G401.6 (cell line): ENCODE results near the gene EPHB3.
A peak's percentile ranks its signal among the peaks of the same experiment; 100 is the strongest.

Source experiments
- FAIRE-seq: peaks from 2 replicates; lab custom pipeline; 2012; peaks lifted over from hg19 to GRCh38; lab: Jason Lieb, UNC

EPHB3 gene

DNA sequence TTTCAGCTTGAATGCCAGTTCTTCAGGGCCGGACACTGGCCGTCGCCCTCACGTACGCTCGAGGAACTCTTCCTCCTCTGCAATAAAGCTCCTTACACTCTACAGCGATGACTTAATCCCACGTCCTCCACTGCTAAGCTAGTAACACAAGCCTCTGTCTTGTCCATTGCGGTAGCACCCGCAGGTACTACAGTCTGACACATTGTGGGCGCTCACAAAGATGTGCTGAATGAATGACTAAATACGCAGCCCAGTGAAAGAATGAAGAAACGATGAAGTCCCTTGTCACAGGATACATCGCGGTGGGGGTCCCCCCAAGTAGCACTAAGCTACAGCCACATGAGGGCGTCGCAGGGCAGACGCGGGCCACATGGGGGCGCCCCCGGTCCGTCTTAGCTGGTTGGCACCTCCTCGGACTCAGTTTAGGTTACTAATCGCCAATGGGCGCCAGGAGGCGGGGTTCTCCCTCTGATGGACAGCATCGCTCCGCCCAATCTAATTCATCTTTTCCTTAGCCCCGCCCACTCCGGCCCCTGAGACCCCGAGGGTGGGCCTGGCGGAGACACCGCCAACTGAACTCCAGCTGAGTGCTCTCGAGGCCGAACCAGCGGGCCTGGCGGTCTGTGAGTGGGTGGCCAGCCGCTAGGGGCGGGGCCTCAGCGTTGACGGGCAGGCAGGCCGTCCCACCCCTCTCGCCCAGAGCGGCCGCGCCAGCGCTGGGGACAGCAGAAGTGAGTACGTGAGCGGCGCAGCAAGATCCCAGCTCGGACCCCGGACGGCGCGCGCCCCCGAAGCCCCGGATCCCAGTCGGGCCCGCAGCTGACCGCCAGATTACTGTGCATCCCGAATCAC, at the start of gene EPHB3:
TSS of gene EPHB3 (plus strand) at position 725 of the 852 bp plus-strand sequence. CDS start 451 bp downstream, outside the sequence.
- peak; percentile 99 for FAIRE-seq

GRCh38 chr3:184512621-184513020, 49.0 kb upstream of the EPHB3 start:
- no peak for FAIRE-seq

DNA sequence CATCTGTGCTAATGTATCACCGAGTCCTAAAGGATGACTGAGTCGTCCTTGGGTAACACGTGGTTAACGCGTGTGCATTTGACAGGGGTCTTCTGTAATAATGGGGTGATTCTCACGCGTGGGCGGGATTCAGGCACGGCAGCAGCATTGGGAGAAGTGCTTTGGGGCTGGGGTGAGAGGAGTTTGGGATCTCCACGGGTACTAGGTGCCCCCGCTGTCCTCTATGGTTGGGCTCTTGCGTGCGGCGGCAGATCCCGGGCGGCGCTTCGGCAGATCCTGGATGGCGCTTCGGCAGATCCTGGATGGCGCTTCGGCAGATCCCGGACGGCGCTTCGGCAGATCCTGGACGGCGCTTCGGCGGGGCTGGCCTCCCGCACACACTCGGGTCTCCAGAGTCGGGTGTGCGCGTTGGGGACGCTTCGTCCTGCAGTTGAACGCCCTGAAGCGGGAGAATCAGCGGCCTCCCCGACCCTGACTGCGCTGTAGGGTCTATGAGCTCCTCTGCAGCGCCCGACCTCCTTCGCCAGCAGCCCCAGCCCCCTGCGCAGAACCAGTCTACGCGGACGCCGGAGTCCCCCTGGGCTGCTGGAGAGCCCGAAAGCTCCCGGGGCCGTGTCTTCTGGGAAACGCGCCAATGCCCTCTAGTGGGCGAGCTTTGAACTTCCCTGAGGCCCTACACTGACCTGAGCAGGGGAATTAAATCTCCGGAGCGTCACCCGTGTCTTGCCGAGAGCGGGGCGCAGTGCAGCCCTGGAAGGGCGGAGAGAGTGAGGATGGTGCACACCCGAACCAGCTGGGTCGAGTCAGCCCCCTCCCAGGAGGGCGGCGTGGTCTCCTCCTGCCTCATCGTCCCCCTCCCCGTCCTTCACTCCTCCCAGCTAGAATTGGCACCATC, 48.1 kb upstream of the EPHB3 start:
- FAIRE-seq: no peak

DNA sequence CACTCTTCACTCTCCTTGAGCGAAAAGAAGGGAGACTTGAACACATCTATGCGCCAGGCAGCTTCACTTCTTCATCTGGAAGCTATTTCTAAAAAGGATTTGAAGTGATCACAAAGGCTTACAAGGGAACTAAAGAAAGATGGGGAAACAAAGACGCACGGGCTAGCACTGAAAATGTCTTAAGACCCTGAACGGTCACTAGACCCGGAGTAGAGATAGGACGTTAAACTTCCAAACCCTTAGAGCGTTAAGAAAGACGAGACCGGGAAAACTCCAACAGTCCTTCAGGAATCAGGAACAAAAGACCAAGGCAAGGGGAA, 47.5 kb upstream of the EPHB3 start:
- no peak for FAIRE-seq

DNA sequence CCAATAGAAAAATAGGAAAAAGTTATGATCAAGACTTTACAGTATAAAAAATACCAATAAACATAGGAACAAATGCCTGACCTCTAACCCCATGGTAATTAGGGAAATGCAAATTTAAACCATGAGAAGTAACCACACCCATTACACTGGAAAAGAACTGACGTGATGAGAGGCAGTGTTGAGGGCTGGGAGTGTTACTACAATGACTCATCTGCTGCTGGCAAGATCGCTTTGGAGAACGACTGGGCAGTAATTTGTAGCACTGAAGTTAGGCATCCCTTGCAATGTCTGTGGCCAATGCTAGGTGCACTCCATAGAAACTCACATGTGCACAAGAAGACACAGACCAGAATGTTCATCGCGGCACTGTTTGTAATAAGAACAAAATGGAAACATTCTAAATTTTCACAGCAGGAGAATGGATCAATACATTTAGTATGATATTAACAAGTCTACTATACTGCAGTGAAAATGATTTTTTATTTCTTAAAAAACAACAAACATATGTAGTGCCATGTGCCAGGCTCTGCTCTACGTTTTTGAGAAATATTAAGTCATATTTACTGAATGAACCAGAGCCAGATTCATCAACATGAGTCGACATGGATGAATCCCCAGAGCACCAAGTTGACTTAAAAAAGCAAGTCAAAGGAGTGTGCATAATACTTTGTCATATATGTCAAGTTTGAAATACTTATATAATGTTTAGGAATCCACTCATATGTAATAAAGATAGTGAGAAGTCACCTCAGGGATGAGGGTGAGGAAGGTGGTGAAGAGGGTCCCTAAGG, 37.6 kb upstream of the EPHB3 start:
- FAIRE-seq: no peak

GRCh38 chr3:184524981-184525336, 36.6 kb upstream of the EPHB3 start:
- no peak for FAIRE-seq

- FAIRE-seq: no peak
Observed at GRCh38 chr3:184525337-184526087, 36.1 kb upstream of the EPHB3 start.

GRCh38 chr3:184526088-184526433, 35.5 kb upstream of the EPHB3 start:
- FAIRE-seq: no peak

DNA sequence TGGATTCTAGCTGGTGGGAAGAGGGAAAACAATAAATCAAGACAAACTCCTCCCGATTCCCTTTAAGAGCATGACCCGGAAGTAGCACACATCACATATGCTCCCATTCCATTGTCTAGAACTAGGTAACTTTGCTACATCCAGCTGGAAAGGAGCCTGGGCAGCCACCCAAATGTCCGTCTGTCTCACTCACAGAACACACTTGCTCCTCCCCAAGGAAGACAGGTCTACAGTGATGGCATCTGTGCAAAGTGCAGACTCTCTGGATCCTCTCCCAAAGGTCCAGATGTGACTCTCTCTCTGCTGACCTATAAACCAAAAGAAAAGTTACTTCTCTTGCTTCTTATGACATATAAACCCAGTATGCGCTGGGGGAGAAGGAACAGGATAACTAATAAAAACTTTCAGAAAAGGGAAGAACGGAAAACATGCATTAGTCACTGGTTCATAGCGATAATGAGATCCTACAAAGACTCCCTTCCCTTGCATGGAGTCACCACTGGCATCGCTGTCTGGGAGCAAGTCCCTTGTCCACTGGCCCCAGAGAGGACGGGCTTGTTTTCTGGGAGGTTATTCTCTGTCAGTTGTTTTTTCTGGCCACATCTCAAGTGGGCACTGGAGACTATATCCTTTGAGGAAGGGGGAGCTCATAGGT, 29.8 kb upstream of the EPHB3 start:
- no peak for FAIRE-seq

DNA sequence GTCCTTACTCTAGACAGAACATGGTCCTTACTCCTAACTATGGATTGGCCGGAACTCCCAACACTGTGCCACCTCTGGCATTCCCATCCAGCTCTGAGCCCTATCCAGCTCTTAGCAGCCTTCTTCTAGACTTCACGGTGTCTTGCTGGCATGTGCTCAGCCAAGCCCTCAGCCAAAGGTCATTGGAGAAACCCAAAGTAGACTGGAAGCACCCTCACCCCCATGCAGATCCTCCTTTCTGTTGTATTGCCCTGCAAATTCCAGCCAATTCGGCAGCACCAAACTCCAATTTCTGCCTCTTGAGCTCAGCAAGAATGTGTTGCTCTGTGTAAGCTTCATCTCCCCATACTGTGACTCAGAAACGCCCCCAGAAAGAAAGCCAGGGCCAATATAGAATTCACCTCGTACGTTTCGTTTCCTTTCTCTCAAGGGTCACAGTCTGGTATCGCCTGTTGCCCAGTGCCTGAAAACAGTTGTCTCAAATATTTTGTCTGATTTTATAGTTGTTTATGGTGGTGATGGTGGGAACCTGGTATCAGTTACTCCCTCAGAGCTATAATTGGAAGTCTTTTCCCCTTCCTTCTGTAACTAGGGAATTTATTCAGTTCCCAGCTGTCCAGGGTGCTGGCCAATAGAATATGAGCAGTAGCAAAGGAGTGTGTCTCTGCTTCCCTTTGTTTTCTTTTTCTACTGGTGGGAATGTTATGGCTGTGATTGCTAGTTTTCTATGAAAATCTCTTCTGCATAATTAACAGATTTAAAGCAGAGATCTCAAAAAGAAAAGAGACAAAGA, 28.4 kb upstream of the EPHB3 start:
- FAIRE-seq: no peak

DNA sequence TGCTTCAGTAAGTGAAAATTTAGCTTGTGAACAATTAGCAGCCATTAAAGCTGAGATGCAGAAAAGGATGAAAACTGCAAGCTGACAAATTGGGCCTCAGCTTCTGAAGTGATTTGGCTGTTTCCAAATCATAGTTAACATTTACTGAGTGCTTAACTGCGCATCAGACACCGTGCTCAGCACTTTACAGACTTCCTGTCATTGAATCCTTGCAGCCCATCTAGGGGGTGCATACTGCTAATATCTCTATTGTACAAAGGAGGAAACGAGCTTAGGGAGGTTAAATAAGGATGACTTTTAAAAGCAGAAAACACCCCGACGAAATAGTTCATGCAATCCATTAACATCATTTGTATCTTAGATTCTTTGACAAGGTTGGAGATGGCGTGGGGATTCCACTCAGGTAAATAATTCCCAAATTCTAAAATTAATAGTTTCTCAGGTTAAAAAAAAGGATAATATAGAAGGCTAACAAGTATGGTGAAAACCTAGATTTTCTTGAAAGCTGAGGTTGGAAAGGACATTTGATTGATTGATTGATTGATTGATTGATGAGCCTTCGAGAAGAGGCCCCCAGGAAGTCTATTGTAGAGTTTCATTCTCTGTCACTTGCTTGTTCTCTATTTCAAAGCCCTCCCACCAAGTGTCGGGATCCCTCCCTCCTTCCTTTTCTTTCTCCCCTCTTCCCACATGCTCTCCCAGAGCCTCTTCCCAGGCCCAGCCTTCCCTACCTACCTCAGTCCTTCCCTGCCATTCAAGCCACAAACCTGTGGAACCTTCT, 23.5 kb upstream of the EPHB3 start:
- FAIRE-seq: no peak

- FAIRE-seq: no peak
Observed at GRCh38 chr3:184538666-184539431, 22.7 kb upstream of the EPHB3 start.

GRCh38 chr3:184539801-184540435, 21.7 kb upstream of the EPHB3 start:
- FAIRE-seq: no peak

DNA sequence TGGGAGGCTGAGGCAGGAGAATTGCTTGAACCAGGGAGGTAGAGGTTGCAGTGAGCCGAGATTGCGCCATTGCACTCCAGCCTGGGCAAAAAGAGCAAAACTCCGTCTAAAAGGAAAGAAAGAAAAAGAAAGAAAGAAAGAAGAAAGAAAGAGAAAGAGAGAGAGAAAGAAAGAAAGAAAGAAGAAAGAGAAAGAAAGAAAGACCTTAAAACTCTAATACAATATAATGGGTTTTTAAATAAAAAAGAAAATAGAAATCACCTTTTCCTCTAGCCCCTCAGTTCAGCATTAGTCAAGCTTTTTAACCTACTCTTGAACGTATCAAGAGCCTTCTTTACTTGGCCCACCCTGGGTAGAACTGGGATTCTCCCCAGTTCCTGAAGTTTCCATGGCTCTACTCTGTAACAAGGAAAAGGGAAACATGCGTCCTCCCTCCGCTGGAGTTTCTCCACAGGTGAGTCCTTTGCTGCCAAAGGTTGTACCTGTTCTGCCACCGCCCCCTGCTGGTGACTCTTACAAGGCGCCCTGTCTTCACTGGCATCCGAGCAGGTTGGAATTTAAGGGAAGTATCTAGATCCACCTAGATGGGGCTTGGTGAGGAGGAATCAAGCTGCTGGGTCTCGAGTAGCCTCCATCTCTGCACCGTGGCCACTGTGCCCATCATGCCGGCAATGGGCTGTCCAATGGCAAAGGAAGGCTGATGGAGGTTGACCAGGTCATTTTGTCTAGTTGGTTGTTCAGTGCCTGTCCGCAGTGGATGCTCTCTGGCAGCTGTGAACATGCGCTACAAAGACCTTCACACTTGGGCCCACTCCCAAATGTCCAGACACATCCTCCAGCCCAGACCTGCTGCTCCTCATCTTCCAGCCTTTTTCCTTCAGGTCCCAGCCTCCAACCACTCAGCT, 20.6 kb upstream of the EPHB3 start:
- peak; percentile 31 for FAIRE-seq

GRCh38 chr3:184541886-184542562, 19.6 kb upstream of the EPHB3 start:
- no peak for FAIRE-seq

DNA sequence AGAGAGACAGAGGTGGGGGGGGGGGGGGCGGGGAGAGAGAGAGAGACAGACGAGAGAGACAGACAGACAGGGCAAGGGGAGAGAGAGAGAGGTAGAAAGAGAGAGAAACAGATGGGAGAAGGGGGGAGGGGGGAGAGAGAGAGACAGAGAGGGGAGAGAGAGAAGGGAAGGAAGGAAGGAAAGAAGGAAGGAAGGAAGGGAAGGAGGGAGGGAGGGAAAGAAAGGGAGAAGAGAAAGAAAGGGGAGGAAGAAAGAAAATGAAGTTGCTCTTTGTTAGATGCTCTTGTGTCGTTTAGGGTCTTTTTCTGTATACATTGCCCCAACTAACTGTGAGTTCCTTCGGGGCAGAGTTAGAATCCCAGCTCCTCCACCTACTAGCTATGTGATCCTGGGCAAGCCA, 19.0 kb upstream of the EPHB3 start:
- no peak for FAIRE-seq

GRCh38 chr3:184543256-184543655, 18.3 kb upstream of the EPHB3 start:
- FAIRE-seq: no peak
